ENCODE data around the gene ARHGAP24. TPM values are rescaled to one million over a fixed set of nuclear protein-coding genes. Genes with fewer than 3 reads are reported as not detected.

ARHGAP24 gene
- total RNA-seq, 1 donor from 2014 or later: 124 TPM

DNA sequence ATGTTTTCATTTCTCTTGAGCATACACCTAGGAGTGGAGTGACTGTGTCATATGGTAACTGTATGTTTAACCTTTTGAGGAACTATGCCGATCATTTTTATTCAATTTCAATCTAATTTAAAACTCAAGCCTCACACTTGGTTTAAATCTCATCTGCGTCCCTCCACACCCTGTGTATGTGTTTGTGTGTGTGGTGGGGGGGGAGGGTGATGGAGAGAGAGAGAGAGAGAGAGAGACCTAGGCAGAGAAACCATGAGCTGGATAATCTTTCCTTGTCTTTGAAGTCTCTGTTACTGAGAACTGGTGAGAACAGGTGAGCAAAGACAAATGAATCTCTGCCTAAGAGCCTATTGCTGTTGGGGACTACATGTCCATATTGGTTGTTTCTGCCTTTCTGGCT is 105.0 kb downstream of the ARHGAP24 start:
- no peak for DNase-seq (ENCODE audit: low spot score)

DNA sequence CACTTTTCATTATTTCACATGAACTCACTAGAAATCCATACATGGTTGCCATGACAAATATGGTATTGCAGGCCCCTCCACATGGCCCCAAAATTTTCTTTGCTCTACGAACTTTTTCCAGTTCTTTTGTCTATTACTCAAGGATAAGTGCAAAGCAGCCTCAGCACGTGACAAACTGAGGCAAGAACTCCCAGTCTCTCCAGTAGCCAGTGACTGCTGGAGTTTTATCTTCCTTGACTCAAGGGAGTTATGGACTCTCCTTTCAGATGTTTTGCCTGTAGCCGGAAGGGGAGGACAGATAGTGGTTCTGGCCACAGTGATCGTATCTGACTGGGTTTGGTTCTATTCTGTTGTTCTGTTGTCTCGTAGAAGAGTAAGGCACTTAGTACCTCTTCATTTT is 105.5 kb downstream of the ARHGAP24 start:
- DNase-seq (ENCODE audit: low spot score): no peak

DNA sequence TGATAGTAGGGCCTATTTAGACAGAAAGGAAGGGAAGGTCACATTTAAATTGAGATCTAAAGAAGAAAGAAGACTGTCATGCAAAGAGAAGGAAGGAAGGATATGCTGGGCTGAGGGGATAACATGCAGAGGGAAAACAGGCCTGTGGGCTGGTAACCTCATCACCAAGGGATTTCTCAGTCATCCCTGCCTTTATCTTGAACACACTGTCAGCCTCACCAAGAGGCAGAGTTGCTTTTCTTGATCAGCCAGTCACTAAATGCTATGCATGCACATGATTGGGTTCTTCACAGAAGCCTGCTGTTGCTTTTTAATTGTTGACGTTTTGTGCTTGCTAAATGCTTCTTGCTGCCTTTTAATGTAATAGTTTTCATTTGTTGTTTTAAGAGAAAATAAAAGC is 113.0 kb downstream of the ARHGAP24 start:
- DNase-seq (ENCODE audit: low spot score): no peak

DNA sequence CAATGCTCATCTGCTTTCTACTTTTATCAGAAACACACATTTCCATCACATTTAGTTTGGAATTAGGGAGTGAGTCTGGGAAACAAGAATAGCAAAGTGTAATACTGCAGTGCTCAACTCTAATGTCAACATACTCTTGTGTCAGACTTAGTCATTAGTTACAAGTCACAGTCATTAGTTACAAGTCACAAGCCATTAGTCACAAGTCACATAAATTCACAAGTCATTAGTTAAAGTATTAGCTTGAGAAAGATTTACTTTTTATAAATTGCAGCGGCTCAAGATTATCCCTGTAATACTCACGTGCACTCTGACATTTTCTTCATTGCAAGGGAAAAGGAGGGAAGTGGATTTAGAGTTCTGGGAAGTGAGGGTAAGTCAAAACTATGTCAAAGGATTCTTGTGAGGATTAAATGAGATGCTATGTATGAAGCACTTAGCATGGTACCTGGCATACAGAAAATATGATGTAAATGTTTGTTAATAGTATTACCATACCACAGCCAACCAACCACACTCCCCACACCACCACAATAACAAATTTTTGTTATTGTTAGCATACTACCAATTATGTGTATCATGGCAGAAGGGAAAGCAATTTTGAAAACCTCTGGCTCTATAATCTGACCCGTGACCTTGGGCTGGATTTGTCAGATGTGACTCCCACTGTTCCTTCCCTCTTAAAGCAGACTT is 116.6 kb downstream of the ARHGAP24 start:
- DNase-seq (ENCODE audit: low spot score): no peak

DNA sequence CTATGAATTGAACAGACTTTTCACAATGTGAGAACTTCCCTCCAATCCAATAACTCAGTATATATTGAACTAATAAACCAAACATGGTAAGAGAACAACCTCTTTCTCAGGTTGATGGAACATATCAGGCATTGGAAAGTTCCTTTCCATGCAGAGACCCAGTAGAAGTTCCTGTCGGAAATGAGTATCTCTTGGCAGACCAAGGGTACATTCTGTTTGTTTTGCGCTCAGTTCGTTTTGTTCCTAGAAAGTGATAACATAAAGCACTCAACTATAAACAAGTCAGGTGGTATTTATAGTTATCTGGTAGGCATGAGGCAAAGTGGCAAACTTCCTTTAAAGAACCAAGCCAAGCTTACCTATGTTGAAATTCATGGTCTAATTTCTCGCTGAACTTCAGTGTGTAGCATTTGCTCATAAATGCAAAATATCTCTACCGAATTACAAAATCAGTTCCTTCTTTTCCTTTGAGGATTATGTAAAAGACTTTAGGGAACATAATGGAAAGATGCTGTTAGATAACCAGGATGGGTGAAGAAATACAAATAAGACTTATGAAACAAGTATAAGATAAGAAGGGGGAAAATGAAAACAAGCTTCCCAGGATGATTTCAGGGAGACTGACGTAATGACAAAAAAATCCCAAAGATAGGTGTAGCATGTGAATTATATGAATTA is 120.3 kb downstream of the ARHGAP24 start:
- no peak for DNase-seq (ENCODE audit: low spot score)

DNA sequence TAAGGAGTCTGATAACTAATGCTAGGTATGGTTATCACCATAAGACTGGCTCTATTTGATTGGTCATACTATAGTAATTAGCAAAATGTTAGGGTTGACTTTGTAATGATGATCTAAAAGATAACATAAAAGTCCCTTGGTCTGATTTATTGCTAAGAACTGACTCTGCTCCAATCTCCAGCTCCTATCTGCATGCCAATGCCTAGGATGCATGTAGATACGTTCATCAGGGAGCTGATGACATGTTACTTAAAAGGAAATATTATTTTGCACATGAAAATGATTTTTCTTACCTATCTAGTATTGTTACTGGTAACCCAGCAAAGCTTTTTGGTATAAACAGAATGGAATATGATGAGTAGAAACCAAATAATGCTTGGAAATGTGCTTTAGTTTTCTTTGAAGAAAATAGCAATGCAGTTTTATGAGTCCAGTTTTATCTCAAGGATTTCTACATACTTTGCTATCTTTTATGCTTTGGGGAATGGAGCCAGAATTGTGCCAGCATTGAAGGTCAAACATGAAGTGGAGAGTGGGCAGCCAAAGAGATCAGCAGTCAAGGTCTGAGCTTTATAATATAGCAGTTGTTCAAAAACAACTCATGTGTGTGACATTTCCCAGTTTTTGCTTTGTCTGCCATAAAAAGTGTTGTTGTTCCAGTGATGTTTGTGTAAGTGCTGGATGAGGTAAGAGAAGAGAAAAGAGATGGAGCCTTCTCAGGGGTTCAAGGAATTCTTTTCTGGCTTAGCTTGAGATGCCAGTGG is 121.0 kb downstream of the ARHGAP24 start:
- DNase-seq (ENCODE audit: low spot score): peak; percentile 56

DNA sequence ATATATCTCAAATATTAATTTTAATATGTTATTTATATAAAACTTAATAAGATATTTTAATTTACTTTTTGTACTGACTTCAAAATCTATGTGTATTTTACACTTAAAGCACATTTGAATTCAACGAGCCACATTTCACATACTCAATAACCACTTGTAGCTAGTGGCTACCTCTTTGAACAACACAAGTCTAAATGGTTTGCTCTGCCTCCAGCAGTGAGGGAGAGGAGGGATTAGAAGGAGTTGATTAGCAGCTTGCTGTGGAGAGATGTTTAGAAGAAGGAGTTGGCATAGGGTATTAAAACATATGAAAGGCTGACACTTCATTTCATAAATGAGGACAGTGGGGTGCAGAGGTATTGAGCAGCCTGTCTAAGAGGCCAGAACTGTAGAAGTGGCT is 124.0 kb downstream of the ARHGAP24 start:
- DNase-seq (ENCODE audit: low spot score): no peak

DNA sequence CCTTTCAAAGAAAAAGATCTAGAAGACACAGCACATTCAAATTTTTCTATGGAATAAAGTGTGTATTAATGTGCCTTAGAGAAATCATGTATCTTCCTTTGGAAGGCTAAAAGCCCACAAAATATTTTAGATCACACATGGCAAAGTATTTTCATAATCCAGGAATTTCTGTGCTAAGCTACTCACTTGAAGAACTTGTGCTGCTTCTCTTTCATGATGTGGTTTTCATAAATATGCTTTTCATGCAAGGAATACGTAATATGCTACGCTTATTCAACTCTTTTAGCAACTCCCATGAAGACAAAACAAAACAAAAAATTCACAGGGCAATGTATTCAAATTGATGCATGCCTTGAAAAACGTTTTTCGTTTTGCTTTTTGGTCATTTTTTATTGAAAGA is 125.6 kb downstream of the ARHGAP24 start:
- peak; percentile 31 for DNase-seq (ENCODE audit: low spot score)

DNA sequence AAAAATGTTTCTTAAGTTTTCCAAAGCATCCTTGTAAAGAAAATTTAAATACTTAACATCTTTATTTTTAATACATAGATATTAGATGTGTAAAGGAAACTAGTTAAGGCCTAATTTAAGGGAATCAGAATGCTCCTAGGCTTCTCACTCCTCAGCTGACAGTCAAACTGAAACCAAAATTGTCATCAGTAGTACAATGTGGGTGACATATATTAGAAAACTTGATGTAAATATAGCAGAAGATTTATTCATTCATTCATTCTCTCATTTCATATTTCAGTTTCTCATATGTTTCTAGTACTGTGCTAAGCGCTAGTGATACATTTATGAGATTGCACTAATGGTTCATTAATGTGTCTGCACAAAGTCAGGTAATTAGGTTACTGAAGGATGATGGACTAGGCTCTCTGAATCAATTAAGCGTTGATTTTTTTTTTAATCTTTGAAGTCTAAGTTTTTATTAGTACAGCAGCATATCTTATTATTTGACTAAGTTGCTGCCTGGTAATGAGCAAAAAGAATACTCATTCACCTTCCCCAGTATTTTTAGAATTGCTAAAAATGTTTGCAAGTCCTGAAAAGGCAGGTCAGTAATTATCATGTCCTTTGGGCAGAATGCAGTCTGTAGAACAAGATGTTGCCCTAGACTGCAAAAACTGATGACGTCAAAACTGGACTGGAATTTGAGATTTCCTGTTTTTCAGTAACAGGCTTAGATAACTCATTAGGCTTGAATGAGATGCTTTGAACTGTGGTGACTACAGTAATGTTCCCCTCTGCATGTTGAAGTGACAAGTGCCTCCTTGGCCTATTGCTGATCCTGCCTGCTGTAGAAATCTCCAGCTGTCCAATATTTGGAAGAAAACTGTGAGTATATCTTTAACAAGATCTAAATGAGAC is 128.7 kb downstream of the ARHGAP24 start:
- DNase-seq (ENCODE audit: low spot score): no peak

DNA sequence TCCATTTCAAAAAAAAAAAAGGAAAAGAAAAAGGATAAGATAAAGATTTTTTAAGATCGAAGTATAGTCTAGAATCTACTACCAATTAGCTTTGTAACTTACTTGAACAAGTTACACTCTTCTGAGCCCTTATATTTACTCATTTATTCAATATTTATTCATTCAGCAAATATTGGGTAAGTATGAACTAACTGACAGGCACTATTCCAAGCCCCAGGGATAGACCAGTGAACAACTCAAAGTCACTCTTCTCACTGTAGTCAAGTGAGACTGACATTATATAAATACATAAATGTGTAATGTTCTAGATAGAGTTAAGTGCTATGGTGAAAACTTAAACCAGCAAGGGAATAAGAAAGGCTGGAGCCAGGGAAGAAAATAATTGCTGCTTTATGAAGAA is 131.6 kb downstream of the ARHGAP24 start:
- no peak for DNase-seq (ENCODE audit: low spot score)

DNA sequence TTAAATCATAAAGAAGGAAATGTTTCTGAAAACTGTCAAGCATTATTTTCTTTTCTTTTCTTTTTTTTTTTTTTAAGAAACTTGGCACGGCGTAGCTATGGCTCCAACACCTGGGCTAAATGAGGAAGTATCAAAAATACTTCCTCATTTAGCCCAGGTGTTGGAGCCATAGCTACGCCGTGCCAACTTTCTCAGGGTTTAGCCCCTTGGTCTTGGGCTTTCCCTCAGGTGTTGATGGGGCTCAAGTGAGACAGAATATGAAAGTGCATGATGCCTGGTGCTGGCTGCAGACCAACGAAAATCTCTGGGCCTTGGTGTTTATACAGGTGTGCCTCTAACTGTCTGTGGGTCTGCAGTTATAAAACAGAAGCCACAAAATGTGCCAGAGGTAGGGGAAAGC is 132.7 kb downstream of the ARHGAP24 start:
- no peak for DNase-seq (ENCODE audit: low spot score)

DNA sequence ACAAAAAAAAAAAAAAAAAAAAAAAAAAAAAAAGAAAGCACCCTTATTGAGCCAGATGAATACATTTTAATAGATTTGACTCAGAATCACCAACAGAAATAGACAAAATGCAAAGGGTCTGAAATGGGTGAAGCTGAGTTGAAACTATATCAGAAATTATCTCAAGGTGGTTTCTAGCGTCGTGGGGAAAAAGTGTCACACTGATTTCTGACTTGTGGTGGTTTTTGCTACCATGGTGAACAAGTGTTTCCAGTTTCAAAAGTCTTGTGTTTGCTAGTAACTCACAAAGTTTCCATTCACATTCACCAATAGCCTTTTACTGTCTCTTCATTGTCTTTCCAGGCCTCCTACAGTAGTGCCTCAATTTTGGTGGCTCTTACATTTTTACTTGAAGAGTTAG is 135.5 kb downstream of the ARHGAP24 start:
- no peak for DNase-seq (ENCODE audit: low spot score)

DNA sequence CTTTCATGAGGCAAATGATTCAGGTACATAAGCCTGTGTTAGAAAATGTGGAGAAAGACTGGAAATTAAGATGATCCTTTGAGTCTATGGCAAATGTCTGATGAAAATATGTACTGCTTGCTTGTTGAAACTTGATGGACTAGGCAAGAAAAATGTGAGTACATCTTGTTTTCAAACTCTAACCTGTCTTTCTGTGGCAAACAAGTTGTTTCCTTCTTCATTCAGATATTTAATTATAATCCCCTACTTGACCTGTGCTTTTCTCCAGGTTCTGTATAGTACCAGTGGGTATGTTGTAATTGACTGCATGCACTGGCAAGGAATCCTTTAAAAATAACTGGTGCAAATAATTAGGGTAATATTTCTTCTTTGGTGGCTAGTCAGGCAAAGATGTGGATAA is 136.7 kb downstream of the ARHGAP24 start:
- no peak for DNase-seq (ENCODE audit: low spot score)

DNA sequence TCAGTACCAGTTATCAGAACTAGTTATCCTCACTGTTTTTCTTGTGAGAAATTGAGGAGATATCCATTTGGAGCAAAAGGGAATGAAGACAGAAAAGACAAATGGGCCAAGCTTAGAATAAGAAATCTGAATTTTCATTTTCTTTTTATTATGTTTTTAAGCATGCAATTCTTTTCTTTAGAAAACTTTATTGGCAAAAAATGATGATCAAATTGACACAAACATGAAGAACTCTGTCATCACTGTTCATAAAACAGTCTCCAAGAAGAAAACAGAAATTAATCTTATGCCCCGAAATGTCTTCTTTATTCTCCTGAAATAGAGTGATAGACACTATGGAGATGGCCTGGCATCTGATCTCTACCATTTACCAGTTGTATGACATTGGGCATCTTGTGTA is 139.0 kb downstream of the ARHGAP24 start:
- DNase-seq (ENCODE audit: low spot score): no peak

DNA sequence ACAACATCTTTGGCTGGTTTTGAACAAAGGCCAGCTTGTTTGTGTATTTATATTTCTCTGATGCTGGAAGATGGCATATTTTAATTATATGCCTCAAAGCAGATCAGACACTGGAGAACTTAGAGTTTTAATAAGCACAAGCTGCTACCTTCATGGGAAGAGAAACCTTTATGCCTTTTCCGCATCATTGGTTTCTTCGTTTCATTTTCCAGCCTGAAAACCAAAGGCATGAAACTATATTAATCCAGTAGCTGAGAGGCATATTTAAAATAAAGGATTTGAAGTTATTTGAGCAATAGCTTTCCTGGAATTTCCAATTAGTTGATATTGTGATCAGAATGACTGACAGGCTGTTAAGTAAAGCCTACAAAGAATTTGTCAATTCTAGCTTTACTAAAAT is 141.0 kb downstream of the ARHGAP24 start:
- no peak for DNase-seq (ENCODE audit: low spot score)

DNA sequence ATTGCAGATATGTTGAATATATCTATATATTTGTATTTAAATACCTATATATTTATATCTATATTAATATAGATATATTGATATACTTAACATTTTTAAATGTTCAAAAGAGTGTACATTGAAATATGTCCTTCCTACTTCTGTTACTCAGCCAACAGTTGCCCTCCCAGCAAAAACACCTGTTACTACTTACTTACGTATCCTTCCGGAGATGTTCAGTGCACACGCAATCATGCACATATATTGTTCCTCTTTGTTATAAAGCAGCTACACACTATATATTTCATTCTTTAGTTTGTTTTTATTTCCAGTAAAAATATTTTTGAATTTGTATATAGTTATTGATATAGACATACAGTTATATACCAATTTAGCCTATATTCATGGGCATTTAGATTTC is 142.3 kb downstream of the ARHGAP24 start:
- DNase-seq (ENCODE audit: low spot score): no peak

DNA sequence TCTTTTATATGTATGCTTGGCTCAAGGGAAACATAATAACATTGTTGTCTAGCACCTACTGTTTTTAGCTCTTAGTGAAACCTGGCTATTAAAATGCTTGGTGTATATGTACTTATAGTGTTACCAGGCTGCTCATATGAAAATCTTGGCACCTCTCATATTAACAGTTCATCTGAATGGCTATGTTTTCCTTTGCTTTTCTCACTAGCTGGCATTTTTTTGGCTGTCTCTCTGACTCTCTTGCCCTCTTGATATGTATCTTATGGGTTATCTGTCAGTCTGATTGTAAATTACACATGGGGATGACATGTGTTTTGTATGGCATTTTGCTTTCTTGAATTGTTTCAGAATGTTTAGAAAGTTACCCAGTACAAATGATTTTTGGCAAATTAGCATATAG is 158.0 kb downstream of the ARHGAP24 start:
- no peak for DNase-seq (ENCODE audit: low spot score)

DNA sequence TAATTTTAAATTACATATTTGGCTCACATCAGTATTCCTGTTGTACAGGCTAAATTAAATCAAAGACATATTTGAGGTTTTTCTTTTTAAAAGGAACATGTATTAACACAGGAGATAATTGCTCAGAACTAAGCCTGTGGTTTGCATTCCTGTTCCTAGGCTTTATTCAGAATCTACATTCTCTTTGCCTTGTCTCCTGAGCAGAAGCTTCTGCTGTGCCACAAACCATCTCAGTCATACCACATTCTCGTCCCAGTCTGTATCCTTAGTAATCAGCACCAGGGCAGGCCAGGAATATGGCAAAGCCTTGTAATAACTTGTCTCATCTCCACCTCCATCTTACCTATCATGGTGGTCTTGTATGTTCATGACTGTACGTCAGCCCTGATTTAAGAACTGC is 162.8 kb downstream of the ARHGAP24 start:
- DNase-seq (ENCODE audit: low spot score): no peak

DNA sequence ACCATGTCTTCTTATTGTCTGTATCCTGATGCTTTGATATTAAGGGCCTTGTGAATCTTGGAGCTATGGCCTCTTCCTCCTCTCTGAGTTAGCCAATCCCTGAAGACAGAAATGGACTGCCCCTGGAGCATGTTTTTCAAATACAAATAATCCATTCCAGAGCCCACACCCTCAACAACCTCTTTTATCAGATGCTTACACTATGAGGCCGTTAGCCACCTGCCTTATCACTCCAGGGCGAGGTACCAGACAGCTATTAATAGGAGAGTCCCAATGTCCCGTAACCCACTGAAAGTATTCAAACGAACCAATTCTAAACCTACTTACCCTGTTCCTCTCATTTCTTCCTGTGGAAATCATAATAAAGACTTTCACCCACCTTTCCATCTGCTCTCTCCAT is 165.0 kb downstream of the ARHGAP24 start:
- DNase-seq (ENCODE audit: low spot score): no peak

DNA sequence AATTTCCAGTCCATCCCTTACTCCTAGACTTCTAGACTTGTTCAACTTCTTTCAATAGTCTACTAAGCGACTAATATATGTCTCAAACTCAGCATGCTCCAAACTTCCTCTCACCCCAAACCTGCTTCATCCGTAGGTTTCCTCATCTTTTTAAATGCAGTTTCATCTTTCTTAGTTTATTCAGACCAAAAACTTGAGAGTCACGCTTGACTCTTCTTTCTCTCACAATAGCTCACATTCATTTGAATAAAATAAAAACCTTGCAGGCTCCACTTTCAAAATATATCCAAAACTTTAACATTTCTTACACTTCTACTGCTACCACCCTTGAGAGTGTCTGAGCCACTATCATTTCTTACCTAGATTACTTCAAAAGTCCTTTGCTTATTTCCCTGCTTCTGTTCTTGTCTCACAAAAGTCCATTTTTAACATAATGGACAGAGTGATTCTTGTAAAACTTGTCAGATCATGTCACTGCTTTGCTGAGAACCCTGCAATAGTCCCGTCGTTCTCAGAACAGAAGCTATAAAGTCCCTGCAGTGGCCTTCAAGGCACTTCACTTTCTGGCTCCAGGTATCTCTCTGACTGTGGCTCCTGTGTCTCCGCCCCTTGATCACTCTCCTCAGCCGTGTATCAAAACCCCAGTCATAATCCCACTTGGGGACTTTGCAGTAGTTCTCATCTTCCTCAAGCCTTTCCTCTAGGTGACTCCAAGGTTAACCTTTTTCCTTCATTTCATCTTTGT is 167.6 kb downstream of the ARHGAP24 start:
- no peak for DNase-seq (ENCODE audit: low spot score)

DNA sequence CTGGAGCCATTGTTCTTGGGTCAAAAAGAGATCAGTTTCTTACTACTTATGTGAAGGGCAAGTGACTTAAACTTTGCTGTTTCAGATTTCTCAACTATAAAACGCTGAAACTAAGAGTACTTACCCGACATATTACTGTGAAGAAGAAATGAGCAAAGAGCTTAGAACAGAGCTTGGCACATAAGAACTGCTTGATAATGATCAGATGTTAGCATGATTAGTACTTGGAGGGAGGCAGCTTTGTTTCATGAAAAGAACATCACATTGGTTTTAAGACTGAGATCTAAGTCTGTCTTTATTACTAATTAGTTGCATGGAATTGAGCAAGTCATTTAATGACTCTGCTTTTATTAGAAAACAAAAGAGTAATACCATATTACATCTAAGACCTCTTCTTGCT is 169.1 kb downstream of the ARHGAP24 start:
- no peak for DNase-seq (ENCODE audit: low spot score)

Measured in umbilical cord (tissue), 2 donors.